Right lobe of liver (tissue), 4 donors: Measurements from ENCODE around the gene PTK7.

Source experiments
- CTCF ChIP-seq, 4 donors: fragments of 200-600 bp in 3 of 4; fragments of 450-650 bp in 1 of 4; IDR thresholded peaks; one replicate each; pipeline versions ENCODE4 v1.5.1 to v1.8.0; 2016 to 2022; ENCODE audit warnings: antibody characterized with exemption in 4 of 4, mild to moderate bottlenecking in 2 of 4
- POLR2A ChIP-seq: fragments of 450-650 bp; IDR thresholded peaks from one replicate; pipeline ENCODE4 v1.6.1; 2017; ENCODE audit warnings: antibody characterized with exemption, mild to moderate bottlenecking
- donor health status: DM: no; HTN: no; CAD: no.
- donor health status: DM: no; HTN: no; CAD: no.
- donor health status: DM: no; HTN: yes; CAD: no.

- no peak for TF ChIP-seq CTCF (IDR thresholded peaks at IDR 0.05)
- no peak for TF ChIP-seq POLR2A
Measured at GRCh38 chr6:43199912-43200311, 123.8 kb downstream of the PTK7 start.
